Breast epithelium (tissue), 3 donors: ENCODE results near the gene SCTR.

Experiments used
- POLR2A ChIP-seq: fragments of 450-650 bp; IDR thresholded peaks from one replicate; pipeline ENCODE4 v1.6.1; 2016; ENCODE audit warnings: antibody characterized with exemption, mild to moderate bottlenecking, moderate library complexity
- TF ChIP-seq, protein P1 (sequence below), 3 donors: fragments of 450-650 bp; IDR thresholded peaks; one replicate each; pipeline ENCODE4 v1.5.1; 2016 to 2017; ENCODE audit warnings: antibody characterized with exemption in 3 of 3, mild to moderate bottlenecking in 3 of 3, moderate library complexity in 3 of 3

DNA sequence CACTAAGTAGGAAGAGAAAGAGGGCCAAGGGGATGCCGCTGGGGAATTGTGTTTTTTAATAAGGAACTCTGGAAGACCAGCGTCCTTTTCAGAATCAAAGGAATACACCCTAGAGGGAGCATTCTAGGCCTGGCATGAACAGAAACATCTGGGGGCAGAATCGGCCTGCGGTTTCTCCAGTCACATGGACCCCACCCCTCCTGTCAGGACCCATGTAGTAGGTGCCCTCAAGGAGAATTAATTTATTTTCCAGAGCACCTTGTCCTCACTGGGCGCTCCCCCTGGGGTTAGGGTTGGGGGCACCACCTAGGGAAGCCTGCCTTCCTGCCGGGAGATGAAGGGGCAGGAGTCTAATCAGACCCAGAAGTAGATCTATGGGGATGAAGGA lies 48.4 kb downstream of the SCTR start:
- TF ChIP-seq, protein P1, sequence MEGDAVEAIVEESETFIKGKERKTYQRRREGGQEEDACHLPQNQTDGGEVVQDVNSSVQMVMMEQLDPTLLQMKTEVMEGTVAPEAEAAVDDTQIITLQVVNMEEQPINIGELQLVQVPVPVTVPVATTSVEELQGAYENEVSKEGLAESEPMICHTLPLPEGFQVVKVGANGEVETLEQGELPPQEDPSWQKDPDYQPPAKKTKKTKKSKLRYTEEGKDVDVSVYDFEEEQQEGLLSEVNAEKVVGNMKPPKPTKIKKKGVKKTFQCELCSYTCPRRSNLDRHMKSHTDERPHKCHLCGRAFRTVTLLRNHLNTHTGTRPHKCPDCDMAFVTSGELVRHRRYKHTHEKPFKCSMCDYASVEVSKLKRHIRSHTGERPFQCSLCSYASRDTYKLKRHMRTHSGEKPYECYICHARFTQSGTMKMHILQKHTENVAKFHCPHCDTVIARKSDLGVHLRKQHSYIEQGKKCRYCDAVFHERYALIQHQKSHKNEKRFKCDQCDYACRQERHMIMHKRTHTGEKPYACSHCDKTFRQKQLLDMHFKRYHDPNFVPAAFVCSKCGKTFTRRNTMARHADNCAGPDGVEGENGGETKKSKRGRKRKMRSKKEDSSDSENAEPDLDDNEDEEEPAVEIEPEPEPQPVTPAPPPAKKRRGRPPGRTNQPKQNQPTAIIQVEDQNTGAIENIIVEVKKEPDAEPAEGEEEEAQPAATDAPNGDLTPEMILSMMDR (IDR thresholded peaks at IDR 0.05): no peak
- TF ChIP-seq POLR2A: no peak
